GM21515 (cell line): Measurements from ENCODE around the gene FETUB.

Source experiments
- ATAC-seq: cut with Tn5 transposase; IDR thresholded peaks from one replicate; pipeline ENCODE4 v1.9.1; 2021; ENCODE audit not compliant: unreplicated experiment

FETUB gene, protein sequence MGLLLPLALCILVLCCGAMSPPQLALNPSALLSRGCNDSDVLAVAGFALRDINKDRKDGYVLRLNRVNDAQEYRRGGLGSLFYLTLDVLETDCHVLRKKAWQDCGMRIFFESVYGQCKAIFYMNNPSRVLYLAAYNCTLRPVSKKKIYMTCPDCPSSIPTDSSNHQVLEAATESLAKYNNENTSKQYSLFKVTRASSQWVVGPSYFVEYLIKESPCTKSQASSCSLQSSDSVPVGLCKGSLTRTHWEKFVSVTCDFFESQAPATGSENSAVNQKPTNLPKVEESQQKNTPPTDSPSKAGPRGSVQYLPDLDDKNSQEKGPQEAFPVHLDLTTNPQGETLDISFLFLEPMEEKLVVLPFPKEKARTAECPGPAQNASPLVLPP

DNA sequence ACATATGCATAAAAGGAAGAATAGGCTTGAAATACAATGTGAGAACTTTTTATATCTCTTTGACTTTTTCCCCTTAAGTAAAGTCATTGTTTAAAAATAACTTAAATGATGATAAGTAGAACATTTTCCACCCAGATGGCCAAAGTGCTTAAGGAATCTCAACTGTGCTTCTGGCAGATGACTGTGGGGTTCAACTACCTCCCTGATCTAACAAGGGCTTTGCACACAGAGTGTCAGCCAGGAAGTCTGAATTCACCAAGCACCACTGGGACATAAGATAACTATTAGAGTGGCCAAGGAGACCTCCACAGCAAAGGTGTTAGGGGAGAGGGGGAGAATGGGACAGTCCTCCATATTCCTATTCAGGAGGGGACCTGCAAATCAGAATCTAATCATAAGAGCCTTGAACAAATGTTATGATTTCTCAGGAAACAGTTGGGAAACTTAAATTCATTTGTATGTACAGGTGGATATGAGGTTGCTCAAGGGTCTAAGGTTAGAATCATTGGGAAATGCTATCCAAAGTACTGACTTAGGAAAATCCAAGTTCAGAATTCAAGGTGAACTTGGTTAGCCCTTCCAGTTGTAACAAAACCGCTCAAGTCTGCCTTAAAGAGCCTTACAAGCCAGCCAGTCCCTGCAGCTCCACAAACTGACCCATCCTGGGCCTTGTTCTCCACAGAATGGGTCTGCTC, at the start of gene FETUB:
Gene FETUB (plus strand): TSS at position 622 of the 695 bp plus-strand sequence. CDS start 62 bp downstream, at position 684.
- no peak for ATAC-seq

DNA sequence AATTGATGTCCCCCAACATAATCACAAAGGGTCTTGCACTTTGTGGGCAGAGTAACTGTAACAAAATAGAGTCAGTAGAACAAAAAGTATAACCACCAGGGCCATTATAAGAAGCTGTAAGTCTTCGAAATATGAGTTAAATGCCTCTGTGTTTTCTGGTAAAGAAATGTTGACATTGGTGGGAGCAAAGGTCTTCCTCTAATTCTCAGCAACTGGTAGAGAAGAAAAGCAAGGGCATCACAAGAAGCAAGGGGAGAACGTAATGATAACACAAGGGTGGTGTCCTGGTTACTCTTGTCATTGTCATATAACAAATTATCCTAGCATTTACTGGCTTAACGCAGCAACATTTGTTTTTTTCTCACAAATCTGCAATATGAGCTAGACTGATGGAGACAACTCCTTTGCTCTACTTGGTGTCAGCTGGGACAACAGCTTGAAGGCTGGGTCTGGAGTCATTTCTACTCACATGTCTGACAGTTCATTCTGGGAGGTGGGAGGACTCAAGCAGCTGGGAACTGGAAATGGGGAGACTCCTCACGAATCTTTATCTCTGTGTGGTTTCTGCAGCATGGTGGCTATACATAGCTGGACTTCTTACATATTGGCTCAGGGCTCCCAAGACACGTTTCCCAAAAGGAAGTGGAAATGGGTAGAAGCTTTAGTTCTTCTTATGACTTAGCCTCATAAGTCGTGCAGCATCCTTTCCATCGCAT, 49.5 kb upstream of the FETUB start:
- ATAC-seq: no peak

DNA sequence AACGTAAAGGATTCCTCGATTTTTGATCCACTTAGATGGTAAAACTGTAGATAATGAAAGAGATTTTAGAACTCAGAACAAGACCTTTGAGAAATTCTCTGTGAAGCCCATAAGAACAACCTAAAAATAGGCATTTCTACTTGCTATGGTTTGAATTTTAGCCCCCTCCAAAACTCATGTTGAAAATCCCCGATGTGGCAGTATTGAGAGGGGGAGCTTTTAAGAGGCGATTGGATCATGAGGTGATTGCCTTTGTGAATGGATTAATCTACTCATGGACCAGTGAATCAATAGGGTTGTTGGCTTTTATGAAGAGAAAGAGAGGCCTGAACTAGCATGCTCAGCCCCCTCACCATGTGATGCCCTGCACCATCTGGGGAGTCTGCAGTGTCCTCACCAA, 47.5 kb upstream of the FETUB start:
- no peak for ATAC-seq

DNA sequence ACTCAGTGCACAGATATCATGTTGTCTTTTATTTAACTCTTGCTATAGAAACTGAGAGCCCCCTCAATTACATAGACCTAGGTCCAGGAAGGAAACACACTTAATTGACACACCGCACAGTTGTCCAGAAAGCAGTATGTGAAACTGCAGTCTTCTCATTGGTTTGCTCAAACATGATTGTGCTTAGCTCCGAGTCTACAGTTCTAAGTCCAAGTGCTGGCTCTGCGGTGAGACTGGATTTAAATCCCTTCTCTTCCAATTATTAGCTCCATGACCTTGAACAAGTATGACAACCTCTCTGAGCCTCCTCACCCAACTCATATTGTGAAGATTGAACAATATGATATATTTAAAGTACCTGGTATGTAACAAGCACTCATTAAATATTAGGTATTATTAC, 46.3 kb upstream of the FETUB start:
- ATAC-seq: no peak

DNA sequence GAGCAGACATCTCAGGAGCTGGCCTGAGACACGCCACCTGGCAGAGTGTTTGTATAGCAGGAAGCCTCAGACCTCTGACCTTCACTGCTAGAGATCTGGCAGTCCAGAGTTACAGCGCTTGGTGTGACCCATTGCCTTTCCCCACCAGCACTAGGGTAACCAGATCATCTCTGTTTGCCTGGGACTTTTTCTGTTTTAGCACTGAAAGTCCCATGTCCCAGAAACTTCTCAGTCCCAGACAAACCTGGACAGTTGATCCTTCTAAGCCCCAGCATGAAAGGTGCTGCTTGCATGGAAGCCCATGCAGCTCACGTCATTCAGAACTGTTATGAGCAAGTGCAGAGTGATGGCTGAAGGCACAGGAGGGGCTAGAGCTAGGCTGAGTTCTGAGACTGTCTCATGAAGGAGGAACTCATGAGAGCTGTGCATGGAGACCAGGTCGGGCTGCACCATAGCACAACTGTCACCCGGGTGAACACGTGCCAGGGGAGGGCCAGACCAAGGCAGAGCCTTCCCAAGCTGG, 45.5 kb upstream of the FETUB start:
- ATAC-seq: no peak

DNA sequence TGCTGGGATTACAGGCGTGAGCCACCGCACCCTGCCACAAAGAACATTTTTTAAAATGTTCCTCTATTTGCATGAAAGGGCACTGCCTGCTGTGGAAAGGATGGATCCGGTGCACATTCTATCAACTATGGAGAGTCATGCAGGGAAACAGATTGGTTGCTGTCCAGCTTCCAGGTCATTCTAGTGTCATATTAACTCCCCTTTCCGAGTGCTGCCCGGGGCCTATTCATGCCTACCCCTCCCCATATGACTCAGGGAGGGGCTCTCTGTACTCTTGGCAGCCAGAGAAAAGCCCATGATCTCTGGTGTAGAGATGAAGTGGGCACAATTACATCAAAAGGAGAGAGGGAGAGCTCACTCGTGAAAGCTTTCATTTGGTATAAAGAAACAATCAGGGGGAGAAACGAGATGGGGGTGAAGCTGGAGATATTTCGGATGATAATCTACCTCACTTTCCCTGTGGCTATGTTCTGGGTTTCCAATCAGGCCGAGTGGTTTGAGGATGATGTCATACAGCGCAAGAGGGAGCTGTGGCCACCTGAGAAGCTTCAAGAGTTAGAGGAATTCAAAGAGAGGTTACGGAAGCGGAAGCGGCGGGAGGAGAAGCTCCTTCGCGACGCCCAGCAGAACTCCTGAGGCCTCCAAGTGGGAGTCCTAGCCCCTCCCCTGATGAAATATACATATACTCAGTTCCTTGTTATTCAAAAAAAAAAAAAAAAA, 43.5 kb upstream of the FETUB start:
- ATAC-seq: no peak

DNA sequence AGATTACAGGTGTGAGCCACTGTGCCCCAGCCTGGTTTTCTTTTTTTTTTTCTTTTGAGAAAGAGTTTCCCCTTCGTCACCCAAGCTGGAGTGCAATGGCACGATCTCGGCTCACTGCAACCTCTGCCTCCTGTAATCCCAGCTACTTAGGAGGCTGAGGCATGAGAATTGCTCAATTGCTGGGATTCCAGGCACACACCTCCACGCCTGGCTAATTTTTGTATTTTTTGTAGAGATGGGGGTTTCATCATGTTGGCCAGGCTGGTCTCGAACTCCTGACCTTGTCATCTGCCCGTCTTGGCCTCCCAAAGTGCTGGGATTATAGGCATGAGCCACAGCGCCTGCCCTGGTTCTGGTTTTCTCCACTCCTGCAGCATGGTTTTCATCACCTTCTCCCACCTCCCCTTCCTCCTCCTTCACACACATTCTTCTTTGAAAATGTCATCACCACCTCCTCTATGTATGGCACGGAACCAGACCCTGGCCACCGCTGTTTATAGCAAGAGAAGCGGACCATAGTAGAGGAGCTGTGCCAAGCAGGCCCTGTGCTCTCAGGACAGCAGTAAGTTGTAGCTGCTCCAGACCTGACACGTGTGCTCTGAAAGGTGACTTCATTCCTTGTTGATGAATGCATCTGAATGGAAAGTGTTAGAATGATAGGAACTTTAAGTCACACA, 42.0 kb upstream of the FETUB start:
- ATAC-seq: no peak

DNA sequence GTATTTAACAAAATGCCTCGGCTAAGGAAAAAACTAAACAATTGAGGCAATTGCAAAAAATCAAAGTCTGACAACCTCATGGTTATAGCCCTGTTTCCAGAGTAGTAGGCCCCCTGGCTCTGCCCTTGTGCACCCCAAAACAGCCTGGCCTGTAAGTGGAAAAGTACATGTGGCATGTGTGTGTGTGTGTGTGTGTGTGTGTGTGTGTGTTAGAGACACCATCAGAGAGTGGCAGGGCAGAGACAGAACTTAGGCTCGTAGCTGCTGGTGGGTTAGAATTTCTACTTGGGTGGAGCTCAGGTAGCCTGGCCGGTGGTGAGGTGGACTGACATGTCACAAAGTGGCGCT, 41.4 kb upstream of the FETUB start:
- no peak for ATAC-seq

DNA sequence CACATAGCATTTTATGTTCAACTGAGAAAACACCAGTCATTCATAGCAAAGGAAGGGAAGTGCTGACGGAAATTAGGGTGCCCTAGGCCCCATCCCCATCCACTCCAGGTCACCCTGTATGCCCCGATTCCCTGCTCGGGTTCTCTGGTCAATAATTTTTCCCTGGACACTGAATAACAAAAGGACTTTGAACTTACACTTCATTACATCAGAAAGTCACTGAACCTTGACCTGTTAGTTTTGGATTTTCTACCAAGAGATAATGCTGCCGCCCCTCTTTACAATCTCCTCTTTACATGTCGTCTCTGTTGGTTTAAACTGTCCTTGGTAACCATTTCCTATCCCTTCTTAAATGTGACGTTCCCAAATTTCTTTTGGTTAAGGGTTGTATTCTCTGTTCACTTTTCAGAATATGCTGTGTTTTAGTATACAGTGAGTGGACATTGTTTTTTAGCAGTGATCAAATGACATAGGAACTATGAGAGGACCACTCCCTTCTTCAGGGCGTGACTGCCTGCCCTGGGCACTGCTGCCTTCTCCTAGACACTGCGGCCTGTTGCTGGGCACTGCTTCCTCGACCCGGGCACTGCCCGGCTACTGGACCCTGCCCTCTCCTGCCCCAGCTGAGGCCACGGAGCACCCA, 40.9 kb upstream of the FETUB start:
- ATAC-seq: no peak

DNA sequence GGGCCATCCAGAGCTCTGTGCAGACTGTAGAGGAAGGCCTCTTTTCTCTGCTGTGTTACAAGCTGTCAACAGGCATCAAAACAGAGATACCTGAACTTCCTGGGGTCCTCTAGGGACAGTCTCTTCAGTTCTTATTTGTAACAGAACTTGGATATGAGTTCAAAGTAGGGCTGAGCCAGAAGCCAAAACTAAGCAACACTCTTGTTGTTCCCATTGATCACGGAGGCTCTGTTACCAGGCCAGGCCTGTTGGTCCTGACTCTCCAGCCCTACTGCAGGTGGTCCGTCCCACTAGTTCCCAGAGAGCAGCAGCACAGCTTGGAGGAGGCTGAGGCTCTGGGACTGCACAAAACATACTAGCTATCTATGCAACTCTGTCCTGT, 40.4 kb upstream of the FETUB start:
- ATAC-seq: no peak

DNA sequence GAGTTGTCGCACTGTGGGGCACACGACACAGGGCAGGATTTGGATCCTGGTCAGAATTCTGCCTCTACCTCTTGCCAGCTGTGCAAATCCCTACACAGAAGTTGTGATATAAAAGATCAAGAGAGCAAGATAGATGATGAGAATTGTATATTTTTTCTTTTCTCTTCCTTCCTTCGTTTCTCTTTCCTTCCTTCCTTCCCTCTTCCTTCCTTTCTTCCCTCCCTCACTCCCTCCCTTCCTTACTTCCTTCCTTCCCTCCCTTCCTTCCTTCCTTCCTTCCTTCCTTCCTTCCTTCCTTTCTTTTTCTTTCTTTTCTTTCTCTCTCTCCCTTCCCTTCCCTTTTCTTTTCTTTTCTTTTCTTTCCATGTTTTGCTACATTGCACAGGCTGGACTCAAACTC, 39.3 kb upstream of the FETUB start:
- ATAC-seq: no peak

DNA sequence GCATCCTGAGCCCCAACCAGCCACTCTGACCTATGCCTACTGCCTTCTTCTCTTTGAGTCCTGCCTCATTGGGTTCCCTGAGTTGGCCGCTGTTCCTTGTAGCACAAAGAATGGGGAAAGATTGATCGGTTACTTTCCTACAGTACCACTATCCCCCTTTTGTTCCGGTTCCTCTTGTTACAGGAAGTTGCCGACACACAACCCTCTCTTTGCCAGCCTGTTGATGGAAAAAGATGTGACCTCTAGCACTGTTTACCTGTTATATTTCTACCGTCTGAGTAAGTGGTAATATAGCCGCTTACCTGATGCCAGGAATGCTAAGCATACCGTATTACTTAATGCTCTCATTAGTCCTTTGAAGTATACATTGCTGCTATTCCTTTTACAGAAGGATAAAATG, 37.0 kb upstream of the FETUB start:
- no peak for ATAC-seq

DNA sequence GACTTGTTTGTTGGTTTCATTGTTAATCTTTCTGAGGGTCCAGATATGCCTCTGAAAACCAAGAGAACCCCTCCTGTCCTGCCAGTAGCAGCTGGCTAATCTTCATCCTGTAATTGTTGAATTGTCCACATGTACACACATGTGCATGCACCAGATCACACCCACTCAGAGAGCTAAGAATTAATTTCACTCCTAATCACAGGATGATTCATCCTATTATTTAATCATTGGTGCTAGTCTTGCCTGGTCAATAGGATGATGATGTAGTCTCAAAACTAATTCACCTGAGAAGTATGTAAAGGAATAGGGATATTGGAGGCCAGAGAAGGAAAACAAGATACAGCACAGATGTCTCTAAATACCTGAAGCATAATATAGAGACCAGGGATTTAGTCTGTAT, 35.1 kb upstream of the FETUB start:
- no peak for ATAC-seq

DNA sequence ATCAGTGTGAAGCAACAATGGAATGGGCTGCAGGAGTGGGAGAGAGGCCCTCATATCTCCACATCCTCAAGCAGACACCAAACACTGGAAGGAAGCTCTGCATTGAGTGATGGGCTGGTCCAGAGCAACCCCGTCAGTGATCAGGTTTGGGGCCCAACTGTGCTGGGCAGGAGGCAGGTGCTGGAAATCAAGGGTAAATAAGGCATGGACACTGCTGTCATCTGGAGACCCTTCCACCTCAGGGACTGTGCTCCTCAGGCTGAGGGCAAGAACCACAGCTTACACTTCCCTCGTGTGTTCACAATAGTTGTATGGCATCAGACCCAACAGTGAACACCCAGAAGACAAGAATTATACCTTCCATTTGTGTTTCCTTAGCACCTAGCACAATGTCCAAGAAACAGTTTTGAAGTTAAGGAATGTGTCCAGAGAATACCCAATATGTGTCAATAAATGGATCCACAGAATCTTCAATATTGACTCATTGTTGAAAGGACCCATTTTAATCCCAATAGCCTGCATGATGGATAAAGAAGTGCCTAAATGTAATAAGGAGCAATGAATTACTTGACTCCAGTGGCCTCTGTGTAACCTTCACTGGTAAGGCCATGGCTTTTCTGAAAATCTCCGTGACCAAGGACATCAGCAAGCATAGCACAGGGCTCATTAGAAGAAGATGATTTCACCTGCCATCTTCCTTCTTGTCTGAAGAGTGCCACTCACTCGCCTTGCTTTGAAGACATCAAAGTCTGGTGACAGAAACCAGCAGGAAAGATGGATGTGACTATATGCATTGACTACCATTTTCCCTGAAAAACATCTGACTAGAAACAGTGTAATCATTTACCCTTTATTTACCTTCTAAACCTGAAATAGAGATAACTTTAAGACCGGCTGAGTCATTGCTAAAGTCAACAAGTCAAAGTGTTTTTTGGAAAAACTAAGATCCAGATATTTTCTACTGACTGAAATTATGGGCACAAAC, 34.3 kb upstream of the FETUB start:
- ATAC-seq: no peak

DNA sequence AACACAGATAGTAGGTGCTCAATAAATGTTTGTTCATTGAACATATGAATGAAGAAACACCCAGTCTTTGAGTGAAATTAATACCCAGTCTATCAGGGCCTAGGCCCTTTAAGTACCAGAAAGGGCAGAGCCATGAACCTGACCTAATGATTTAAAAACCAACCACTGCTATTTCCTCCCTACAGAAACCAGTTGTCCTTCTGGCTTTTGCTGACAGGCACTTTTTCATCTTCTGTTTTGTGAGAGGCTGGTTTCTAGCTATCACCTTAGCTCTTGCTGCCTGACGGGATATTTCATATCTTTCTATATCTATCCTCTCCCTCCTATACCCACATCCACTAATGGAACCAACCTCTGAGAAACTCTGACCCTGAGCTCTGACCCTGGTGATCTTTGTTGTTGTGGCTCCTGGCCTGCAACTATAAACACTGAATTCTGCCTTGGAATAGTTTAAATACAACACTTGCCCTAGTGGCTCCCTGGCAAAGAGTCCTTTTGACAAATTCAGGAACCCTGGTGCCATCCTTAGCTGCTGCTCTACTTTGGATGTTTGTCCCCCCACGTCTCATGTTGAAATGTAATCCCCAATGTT, 31.5 kb upstream of the FETUB start:
- ATAC-seq: no peak

DNA sequence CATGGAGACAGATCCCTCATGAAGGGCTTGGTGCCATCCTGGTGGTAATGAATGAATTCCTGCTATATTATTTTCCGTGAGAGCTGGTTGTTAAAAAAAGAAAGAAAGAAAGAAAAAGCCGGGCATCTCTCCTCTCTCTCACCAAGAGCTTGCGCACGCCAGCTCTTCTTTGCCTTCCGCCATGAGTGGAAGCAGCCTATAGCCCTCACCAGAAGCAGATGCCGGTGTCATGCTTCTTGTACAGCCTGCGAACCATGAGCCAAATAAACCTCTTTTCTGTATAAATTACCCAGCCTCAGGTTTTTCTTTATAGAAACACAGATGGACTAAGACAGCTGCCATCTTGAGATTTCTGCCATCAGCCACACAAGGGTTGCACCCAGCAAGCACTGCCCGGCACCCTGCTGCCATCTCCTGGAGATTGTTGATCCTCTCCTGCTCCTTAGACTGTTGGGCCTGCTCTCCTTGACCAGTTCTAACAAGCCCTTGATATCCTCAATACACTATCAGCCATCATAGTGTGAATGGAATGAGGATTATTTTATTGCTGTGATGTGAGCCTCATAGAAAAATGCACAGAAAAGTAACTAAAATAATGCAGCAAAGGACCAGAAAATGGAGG, 30.8 kb upstream of the FETUB start:
- no peak for ATAC-seq

DNA sequence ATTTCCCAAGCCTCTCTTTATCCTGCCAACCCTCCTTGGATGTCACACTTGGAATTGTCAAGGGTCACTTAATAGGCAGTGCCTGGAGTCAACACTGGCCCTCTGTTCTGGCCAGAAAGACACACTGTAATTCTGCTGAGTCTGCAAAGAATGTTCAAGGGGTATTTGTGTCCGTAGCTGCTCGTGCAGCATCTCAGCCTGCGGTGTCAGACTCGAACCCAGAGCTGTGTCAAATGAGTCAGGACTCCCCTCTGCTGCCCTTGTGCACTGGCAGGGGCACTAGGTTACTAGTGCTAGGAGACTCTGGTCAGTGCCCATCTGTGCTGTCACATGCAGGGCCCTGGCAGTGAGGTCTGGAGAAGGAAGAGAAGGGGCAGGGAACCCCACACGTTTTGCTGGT, 28.1 kb upstream of the FETUB start:
- no peak for ATAC-seq
